ENCODE data around the gene IL15RA.

The IL15RA gene

GRCh38 chr10:5933909-5934546 lies 43.3 kb downstream of the IL15RA start:
- DNase-seq, result no peak
- no peaks in the 10 kb centered on the region for H3K27me3 ChIP-seq
- TF ChIP-seq CTCF (IDR thresholded peaks at IDR 0.05; ENCODE audit: low read depth, low read length), result no peak
- no peak overlapping the region for H3K4me3 ChIP-seq (ENCODE audit: low read depth, low read length)
- H3K36me3 ChIP-seq, result peaks cover 20% of the 10 kb centered on the region
- H3K4me1 ChIP-seq, result no peaks in the 10 kb centered on the region
- H3K9me3 ChIP-seq, result no peaks in the 10 kb centered on the region

GRCh38 chr10:5932345-5932744 lies 45.0 kb downstream of the IL15RA start:
- Histone ChIP-seq H3K27me3 (no peaks in the 10 kb centered on the region), H3K9me3 (no peaks in the 10 kb centered on the region), H3K36me3 (peaks cover 25% of the 10 kb centered on the region), H3K4me1 (no peaks in the 10 kb centered on the region), H3K4me3 (ENCODE audit: low read depth, low read length) (no peak overlapping the region)
- DNase-seq, result no peak
- no peak for TF ChIP-seq CTCF (IDR thresholded peaks at IDR 0.05; ENCODE audit: low read depth, low read length)

- Histone ChIP-seq H3K9me3 (no peaks in the 10 kb centered on the region), H3K27me3 (no peaks in the 10 kb centered on the region), H3K36me3 (peaks cover 31% of the 10 kb centered on the region), H3K4me1 (no peaks in the 10 kb centered on the region), H3K4me3 (ENCODE audit: low read depth, low read length) (no peak overlapping the region)
- no peak for DNase-seq
- no peak for TF ChIP-seq CTCF (IDR thresholded peaks at IDR 0.05; ENCODE audit: low read depth, low read length)
Observed at GRCh38 chr10:5930272-5930671, 47.1 kb downstream of the IL15RA start.

- Histone ChIP-seq H3K27me3 (no peaks in the 10 kb centered on the region), H3K4me3 (ENCODE audit: low read depth, low read length) (no peak overlapping the region), H3K4me1 (no peaks in the 10 kb centered on the region), H3K9me3 (no peaks in the 10 kb centered on the region), H3K36me3 (peaks cover 36% of the 10 kb centered on the region)
- no peak for DNase-seq
- TF ChIP-seq CTCF (IDR thresholded peaks at IDR 0.05; ENCODE audit: low read depth, low read length), result no peak
Observed at GRCh38 chr10:5929442-5929841, 47.9 kb downstream of the IL15RA start.

GRCh38 chr10:5927306-5927705 lies 50.0 kb downstream of the IL15RA start:
- Histone ChIP-seq H3K36me3 (peaks cover 46% of the 10 kb centered on the region), H3K4me3 (ENCODE audit: low read depth, low read length) (no peak overlapping the region), H3K4me1 (no peaks in the 10 kb centered on the region), H3K9me3 (no peaks in the 10 kb centered on the region), H3K27me3 (no peaks in the 10 kb centered on the region)
- TF ChIP-seq CTCF (IDR thresholded peaks at IDR 0.05; ENCODE audit: low read depth, low read length), result no peak
- DNase-seq, result no peak

GRCh38 chr10:5924889-5925288 lies 52.5 kb downstream of the IL15RA start:
- Histone ChIP-seq H3K4me3 (ENCODE audit: low read depth, low read length) (no peak overlapping the region), H3K9me3 (no peaks in the 10 kb centered on the region), H3K36me3 (peaks cover 69% of the 10 kb centered on the region), H3K27me3 (no peaks in the 10 kb centered on the region), H3K4me1 (no peaks in the 10 kb centered on the region)
- TF ChIP-seq CTCF (IDR thresholded peaks at IDR 0.05; ENCODE audit: low read depth, low read length), result no peak
- no peak for DNase-seq
